Activated B cell treated with CpG ODN at 0.5 μM for 24 hours (primary cell): ENCODE data around the gene CD86. TPM values are rescaled to one million over a fixed set of nuclear protein-coding genes. Genes with fewer than 3 reads are reported as not detected.

Experiments used
- ATAC-seq: fragments of 200-7000 bp; cut with Tn5 transposase; one replicate; pipeline ENCODE4 v1.10.0; 2021; ENCODE audit warnings: low read depth, mild to moderate bottlenecking, moderate library complexity
- CTCF ChIA-PET: fragments of 350-600 bp; sonication (Branson Sonifier 250); formaldehyde crosslinking; loops from one replicate; lab custom pipeline; 2021; ENCODE audit warnings: antibody characterized with exemption; lab: Charles Lee
- POLR2A ChIA-PET: fragments of 350-600 bp; sonication (Branson Sonifier 250); formaldehyde crosslinking; loops from one replicate; lab custom pipeline; 2021; ENCODE audit warnings: antibody characterized with exemption; lab: Charles Lee
- DNase-seq: peaks from one replicate; pipeline ENCODE4 v3.0.0; 2022
- H3K27ac Mint-ChIP-seq: one replicate; pipeline ENCODE4 v1.8.0; 2020; ENCODE audit warnings: mixed read lengths
- H3K27me3 Mint-ChIP-seq: one replicate; pipeline ENCODE4 v1.8.0; 2021; ENCODE audit warnings: mixed read lengths
- H3K36me3 Mint-ChIP-seq: one replicate; pipeline ENCODE4 v1.8.0; 2021; ENCODE audit warnings: low read depth, mixed read lengths
- H3K4me1 Mint-ChIP-seq: one replicate; pipeline ENCODE4 v1.8.0; 2021; ENCODE audit warnings: mixed read lengths
- H3K4me3 Mint-ChIP-seq: one replicate; pipeline ENCODE4 v1.8.0; 2020; ENCODE audit warnings: mild to moderate bottlenecking, mixed read lengths
- H3K9me3 Mint-ChIP-seq: one replicate; pipeline ENCODE4 v1.8.0; 2020; ENCODE audit warnings: mixed read lengths
- intact Hi-C: fragments of 100-400 bp; cut with micrococcal nuclease; formaldehyde crosslinking; loops from one replicate; pipeline ENCODE4 v1.15.1; 2024
- total RNA-seq: library from RNA; stranded (reverse); gene quantifications from 2 replicates; pipeline ENCODE4 v1.2.3, GENCODE V29; 2022
- TF ChIP-seq, protein P1 (sequence below): fragments of 200-600 bp; IDR thresholded peaks from one replicate; pipeline ENCODE4 v1.8.0; 2022; ENCODE audit warnings: antibody characterized with exemption, mild to moderate bottlenecking

CD86 gene
- total RNA-seq, 1 donor from 2014 or later = 31.7 TPM

DNA sequence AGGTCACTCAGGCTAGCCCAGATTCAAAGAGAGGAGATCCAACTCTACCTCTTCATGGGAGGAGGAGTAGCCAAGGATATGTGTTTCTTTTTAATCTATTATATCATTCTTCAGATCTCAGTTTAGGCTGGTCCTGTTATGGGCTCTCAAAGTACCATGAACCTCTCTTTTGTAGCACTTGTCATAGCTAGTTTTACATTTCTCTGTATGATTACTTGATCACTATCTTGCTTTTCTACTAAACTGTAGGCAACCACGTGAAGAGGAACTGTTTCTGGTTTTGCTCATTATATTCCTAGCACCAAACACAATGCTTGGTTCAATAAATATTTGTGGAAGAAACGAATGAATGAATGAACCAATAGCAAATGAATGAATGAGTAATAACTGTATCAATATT, 29.6 kb downstream of the CD86 start:
- DNase-seq (no peak), ATAC-seq (no peak)
- Mint-ChIP-seq H3K4me3 (no peak overlapping the region), H3K4me1 (peaks cover 78% of the 10 kb centered on the region), H3K27me3 (no peaks in the 10 kb centered on the region), H3K9me3 (no peaks in the 10 kb centered on the region), H3K36me3 (peaks cover 26% of the 10 kb centered on the region), H3K27ac (no peak overlapping the region)
- ChIA-PET CTCF (interaction anchor here (0.7 kb wide), 1 partner anchor 10 kb away, joined by 3 read pairs; no protein-coding TSS in a partner anchor), POLR2A (interaction anchor here (0.9 kb wide), 1 partner anchor 10 kb away, joined by 3 read pairs; no protein-coding TSS in a partner anchor)
- TF ChIP-seq, protein P1, sequence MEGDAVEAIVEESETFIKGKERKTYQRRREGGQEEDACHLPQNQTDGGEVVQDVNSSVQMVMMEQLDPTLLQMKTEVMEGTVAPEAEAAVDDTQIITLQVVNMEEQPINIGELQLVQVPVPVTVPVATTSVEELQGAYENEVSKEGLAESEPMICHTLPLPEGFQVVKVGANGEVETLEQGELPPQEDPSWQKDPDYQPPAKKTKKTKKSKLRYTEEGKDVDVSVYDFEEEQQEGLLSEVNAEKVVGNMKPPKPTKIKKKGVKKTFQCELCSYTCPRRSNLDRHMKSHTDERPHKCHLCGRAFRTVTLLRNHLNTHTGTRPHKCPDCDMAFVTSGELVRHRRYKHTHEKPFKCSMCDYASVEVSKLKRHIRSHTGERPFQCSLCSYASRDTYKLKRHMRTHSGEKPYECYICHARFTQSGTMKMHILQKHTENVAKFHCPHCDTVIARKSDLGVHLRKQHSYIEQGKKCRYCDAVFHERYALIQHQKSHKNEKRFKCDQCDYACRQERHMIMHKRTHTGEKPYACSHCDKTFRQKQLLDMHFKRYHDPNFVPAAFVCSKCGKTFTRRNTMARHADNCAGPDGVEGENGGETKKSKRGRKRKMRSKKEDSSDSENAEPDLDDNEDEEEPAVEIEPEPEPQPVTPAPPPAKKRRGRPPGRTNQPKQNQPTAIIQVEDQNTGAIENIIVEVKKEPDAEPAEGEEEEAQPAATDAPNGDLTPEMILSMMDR = no peak
- intact Hi-C loops = no loop called here

DNA sequence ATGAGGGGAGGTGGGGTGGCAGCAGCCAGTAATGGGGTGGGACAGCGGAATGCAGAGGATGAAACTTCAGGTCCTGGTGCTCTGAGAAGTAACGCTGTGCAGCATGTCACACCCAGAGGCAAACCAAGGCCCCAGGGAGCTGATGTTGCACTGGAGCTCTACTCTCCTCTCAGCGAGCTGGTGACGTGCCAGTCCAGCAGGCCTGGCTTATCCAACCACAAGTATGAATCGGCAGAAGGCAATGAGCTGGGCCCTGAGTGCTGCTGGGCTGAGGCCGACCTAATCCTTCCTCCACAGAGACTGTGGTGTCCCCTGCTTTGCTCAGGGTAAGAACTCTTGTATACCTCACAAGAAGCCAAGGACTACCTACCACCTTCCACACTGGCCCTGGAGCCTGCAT, 30.5 kb downstream of the CD86 start:
- H3K4me3 Mint-ChIP-seq = no peak overlapping the region
- intact Hi-C loops = no loop called here
- H3K9me3 Mint-ChIP-seq = no peaks in the 10 kb centered on the region
- DNase-seq (no peak), ATAC-seq (peak; percentile 43)
- POLR2A ChIA-PET = interaction anchor here (0.8 kb wide), 1 partner anchor 8 kb away, joined by 4 read pairs; no protein-coding TSS in a partner anchor
- H3K36me3 Mint-ChIP-seq = peaks cover 24% of the 10 kb centered on the region
- H3K27ac Mint-ChIP-seq = no peak overlapping the region
- H3K4me1 Mint-ChIP-seq = peaks cover 73% of the 10 kb centered on the region
- no peaks in the 10 kb centered on the region for H3K27me3 Mint-ChIP-seq
- CTCF ChIA-PET = interaction anchor here (1.2 kb wide), 1 partner anchor 90 kb away, joined by 4 read pairs; no protein-coding TSS in a partner anchor
- TF ChIP-seq, protein P1 = no peak

DNA sequence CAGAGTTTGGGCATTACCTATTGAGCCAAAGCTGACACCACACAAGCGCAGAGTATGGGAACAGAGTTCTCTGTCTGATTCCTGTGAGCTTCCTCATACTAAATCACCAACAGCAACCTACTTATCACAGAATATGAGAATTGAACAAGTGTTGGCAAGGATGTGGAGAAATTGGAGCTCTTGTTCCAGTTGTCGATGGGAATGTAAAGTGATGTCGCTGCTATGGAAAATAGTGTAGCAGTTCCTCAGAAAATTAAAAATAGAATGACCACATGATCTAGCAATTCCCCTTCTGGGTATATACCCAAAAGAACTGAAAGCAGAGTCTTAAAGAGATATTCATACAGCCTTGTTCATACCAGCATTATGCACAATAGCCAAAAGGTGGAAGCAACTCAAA, 33.4 kb downstream of the CD86 start:
- DNase-seq = no peak
- ChIA-PET CTCF (no interaction called here), POLR2A (interaction anchor here (0.7 kb wide), 1 partner anchor 129 kb away, joined by 4 read pairs; no protein-coding TSS in a partner anchor)
- intact Hi-C loops = no loop called here
- Mint-ChIP-seq H3K27ac (no peak overlapping the region), H3K9me3 (no peaks in the 10 kb centered on the region), H3K36me3 (peaks cover 20% of the 10 kb centered on the region), H3K4me3 (no peak overlapping the region), H3K4me1 (peaks cover 68% of the 10 kb centered on the region), H3K27me3 (no peaks in the 10 kb centered on the region)
- no peak for ATAC-seq
- TF ChIP-seq, protein P1 = no peak

DNA sequence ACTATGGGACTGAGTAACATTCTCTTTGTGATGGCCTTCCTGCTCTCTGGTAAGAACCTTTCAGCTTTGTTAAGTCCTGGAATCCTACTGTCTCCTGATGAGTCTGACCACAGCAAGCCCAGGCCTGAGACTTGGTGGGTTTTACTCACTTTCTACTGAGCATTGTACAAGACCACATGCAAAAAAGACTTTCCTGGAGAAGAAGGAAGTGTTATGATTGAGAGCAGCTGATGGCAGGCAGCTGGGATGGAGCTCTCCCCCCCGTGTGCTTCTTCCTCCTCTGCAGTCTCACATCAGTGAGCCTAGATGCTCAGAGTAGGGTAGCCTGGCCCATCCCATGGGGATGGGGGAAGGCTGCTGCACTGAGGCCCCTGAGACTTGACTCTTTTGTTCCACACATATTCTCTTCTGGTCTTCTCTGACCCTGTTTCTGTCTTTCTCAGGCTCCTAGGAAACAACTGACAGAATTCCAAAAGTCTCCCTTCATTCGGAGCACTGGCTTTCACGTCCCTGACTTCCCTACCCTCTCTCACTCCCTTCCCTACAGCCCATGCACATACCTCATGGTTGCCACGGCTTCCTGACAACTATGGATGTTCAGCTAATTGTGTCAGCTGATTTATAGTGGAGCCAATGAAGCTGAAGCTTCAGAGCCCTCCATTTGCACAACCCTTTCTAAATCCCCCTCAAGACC, 36.6 kb downstream of the CD86 start:
- no peaks in the 10 kb centered on the region for H3K9me3 Mint-ChIP-seq
- peaks cover 19% of the 10 kb centered on the region for H3K36me3 Mint-ChIP-seq
- H3K4me1 Mint-ChIP-seq = peaks cover 48% of the 10 kb centered on the region
- peak overlapping the region; percentile 46 for H3K4me3 Mint-ChIP-seq
- DNase-seq = no peak
- TF ChIP-seq, protein P1 = no peak
- peak; percentile 91 for ATAC-seq
- intact Hi-C loops = loop anchor here (1.0 to 5.0 kb wide), 6 partner anchors 9 to 234 kb away; partner anchors contain the start of gene CD86
- ChIA-PET CTCF (interaction anchor here (0.6 to 1.5 kb wide), 8 partner anchors 20 to 545 kb away, joined by 3 to 8 read pairs (median 3); no protein-coding TSS in a partner anchor), POLR2A (interaction anchor here (0.7 to 2.7 kb wide), 10 partner anchors 8 to 545 kb away, joined by 3 to 13 read pairs (median 6); partner anchors contain the start of gene CD86)
- no peaks in the 10 kb centered on the region for H3K27me3 Mint-ChIP-seq
- peak overlapping the region; percentile 81 for H3K27ac Mint-ChIP-seq
